Placental pericyte (primary cell): ENCODE data around the gene C2orf68. TPM values are rescaled to one million over a fixed set of nuclear protein-coding genes. Genes with fewer than 3 reads are reported as not detected.

Experiments
- small RNA-seq: library from RNA; depleted of rRNA; stranded (forward); fragments of <200 nt; gene quantifications from one replicate; pipeline ENCODE3, GENCODE V24; 2012; ENCODE audit warnings: low replicate concordance
- total RNA-seq: library from RNA; depleted of rRNA; stranded (reverse); fragments of >200 nt; gene quantifications from 2 replicates; pipeline ENCODE4 v1.2.3, GENCODE V29; 2012

The C2orf68 gene, protein sequence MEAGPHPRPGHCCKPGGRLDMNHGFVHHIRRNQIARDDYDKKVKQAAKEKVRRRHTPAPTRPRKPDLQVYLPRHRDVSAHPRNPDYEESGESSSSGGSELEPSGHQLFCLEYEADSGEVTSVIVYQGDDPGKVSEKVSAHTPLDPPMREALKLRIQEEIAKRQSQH
- total RNA-seq, result 14.0 and 14.7 TPM in 2 replicates

DNA sequence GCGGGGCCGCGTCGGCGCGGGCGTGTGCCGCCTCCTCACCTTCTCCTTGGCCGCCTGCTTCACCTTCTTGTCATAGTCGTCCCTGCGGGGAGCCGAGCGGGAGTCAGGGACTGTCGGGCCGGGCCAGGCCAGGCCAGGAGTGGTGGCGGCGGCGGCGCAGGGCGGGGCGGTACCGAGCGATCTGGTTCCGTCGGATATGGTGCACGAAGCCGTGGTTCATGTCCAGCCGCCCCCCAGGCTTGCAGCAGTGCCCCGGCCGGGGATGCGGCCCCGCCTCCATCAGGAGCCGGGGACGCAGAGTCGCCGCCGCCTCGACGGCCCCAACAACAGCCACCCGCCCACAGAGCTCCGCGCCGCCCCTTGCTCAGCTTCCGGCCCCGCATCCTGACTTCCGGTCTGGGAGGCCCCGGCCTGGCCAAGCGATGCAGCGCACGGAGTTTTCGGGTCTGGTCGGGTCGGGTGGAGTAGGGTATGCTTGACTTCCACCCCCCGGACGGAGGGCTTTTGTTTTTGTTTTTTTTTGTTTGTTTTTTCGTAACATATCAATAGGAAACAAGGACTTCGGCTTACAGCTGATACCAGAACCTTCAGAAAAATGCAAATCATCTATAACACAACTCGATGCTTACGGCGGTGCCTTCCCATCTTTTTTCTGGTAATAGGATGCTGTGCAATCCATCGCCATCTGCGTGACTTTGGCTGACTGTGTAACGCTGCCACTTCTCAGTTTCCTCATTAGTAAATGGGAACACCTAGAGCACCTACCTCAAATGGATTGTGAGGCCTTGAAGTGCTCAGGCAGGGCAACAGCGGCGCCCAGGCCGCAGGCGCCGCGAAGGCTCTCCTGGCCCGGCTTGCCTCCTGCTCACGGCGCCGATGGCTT lies at the start of gene C2orf68:
Gene C2orf68 (minus strand): TSS at position 362 of the 883 bp plus-strand sequence. CDS start 82 bp downstream, at position 280.

DNA sequence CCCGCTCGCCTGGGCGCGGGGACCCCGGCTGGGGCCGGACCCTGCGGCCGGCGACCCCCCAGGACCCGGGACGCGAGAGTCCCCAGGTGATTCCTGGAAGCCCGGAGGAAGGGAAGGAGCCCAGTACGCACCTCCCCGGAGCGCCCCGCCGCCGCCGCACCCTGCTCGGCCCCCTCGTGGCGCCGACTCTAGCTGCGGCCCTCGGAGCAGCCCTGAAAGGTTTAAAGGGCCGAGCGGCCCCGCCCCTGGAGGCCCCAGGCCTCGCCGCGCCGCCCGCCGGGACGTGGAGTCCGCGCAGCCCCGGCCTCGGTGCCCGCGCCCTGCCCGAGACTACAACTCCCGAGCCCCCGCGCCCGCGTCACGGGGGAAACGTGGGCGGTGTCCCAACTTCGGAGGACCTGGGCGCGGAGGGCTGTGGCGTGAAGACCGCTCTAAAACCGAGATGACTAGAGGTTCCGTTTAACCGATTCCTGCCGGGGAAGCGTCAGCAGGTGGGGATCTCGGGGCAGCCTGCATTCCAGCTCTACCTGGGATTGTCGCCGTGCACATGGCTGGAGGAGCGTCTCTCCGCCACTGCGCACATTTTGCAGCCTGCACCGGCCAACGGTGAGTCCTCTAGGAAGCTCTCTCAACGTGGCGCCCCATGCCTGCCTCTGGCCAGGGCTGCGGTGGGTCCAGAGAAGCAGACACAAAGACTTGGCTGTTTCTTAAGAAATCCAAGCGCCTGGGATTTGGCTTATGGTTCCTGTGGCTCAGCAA lies 9.2 kb downstream of the C2orf68 start, which contains the start of gene TMEM150A:
Gene TMEM150A (minus strand): TSS at position 223 of the 759 bp plus-strand sequence. CDS start 750 bp downstream, outside the sequence.

DNA sequence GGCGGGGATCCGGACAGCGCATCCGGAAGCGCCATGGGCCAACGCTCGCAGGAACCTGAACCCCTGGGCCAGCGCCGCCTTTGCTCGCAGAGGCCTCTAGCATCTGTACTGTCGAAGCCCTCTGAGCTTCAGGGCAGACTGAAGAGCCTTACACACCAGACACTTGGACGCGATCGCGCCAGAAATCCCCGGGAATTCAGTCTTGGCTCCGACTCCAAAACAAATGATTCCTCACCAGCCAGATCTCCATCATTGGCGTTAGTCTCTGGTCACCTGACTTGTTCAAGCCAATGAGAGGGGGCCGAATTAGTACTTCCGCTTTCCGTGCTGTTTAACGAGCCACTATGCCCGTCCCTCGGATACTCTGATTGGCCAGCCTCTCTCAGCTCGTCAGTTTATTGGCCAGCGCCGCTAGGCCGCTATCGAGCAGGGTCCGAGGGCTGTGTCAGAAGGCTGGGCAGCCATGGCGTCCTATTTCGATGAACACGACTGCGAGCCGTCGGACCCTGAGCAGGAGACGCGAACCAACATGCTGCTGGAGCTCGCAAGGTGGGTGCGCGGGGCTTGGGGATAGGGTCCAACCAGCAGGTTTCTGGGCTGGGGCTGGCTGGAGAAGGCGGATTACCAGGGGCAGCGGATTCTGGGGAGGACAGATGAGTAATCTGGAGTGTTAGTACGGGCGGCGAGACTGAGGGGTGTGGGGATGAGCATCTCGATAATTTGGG lies 16.4 kb downstream of the C2orf68 start, which contains the start of gene RNF181:
Gene RNF181 (plus strand): TSS at position 445 of the 725 bp plus-strand sequence. CDS start 19 bp downstream, at position 464.

DNA sequence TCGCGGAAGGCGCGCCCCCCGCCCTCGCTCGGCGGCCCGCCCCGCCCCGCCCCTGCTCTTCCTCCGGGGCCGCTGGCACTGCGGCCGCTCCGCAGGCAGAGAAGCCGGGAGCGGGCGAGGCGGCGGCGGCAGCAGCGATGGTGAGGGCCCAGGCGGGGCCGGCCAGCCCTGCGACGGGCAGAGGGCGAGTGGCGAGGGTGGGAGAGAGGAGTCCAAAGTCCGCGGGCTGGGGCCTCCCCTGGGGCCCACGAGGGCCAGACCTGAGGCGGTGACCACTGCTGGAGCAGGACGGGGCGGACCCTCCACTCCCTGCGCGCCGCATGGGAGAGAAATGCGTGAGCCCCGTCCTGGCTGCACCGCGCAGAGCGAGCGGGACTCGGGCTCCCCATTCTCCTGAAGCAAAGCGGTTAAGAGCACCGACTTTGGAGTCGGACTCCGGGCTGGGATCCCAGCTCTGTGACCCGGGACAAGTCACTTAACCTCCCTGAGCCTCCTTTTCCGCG lies 27.5 kb downstream of the C2orf68 start, which contains the start of gene VAMP5:
Gene VAMP5 (plus strand): TSS at position 78 of the 503 bp plus-strand sequence. CDS start 60 bp downstream, at position 138.

DNA sequence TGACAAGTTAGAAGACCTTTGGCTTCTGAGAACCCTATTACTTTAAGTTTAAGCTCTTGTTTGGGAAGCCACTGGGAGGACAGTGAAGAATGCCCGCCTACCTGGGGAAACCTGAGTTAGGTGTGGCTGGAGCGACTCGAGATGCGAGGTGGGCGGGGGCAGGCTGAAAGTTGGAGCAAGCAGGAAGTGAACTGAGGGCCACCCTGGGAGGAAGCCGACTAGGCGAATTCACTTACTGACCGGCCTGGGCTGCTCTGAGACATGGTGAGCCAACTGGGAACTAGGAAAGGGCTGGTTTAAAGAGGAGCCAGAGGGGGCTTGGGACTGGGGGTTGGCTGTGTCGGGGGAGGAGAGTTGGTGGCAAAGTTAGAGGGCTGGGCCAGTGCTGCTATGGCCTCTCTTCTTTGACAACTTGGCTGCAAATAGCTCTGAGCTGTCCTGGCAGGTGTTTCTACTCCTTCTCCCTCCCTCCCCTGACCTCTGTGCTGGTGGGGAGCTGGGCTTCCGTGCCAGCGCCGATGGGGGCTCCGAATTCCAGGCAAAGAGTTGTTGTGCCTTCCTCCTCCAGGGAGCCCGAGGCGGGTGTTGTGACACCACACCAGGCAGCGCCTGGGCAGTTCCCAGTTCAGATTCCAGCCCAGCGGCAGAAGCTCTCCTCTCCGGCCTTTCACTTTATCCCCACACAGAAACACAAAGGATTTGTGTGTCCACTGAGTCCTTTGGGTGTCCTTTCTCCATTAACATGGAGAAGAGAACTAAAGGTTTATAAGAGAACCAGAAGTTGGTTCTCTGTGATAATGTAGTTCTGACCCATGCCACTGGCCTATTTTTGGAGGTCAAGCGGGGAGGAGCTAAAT lies 34.3 kb downstream of the C2orf68 start, which contains the start of gene VAMP8:
Gene VAMP8 (plus strand): TSS at position 201 of the 857 bp plus-strand sequence. CDS start 61 bp downstream, at position 262.

DNA sequence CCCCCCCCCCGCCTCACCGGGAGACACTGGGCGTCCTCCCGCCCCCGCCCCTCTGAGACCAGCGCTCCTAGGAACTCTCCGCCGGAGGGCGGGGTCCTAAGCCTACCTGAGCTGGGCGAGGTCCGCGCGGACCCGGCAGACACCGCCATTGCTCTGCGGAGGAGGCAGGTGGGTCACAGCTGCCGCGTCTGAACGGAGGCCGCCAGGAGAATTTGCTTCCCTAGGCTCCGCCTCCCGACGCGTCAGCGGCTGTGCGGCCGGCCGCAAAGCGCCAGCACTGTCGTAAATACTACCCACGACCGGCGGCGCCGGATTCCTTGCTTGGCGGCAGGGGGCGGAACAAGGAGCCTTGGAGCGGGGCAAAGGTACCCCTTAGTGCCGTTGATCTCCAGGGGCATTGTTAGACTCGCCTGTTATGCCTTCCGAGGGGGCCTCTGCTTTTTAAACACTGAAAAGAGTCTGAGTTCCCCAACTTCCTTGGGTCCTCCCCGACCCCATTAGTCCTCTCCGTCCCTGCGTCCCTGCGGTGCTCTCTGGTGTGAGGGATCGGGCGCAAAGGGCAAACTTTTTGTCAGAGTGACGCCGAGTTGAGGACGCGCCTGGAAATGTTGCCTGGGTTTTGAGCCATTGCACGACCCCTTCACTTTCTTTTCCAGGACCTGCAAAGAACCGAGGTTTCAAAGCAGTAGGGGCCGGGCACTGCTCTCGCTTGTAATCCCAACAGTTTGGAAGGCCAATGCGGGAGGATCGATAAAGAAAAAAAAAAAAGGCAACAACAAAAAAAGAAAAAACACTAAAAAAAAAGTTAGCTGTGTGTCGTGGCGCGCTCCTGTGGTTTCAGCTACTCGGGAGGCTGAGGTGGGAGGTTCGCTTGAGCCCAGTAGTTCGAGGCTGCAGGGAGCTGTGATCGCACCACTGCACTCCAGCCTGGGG lies 50.3 kb downstream of the C2orf68 start, which contains the start of gene GGCX:
Gene GGCX (minus strand): TSS at position 214 of the 933 bp plus-strand sequence. CDS start 65 bp downstream, at position 149.

Small RNAs within 50 kb of the gene (small RNA-seq; reads per million reads assigned to genes)
- gene RN7SL126P, result not detected

Other genes starting within 250 kb of the C2orf68 start
- 40.5 and 55.7 TPM in 2 replicates for gene CAPG, start 201.7 kb downstream of the C2orf68 start, total RNA-seq
- not detected in 2 replicates for gene SH2D6, start 193.4 kb downstream of the C2orf68 start, total RNA-seq
- gene MAT2A, start 72.9 kb downstream of the C2orf68 start, total RNA-seq, result 134 and 154 TPM in 2 replicates
- 54.9 and 56.6 TPM in 2 replicates for gene GGCX, start 50.6 kb downstream of the C2orf68 start, total RNA-seq
- 11.8 and 14.0 TPM in 2 replicates for gene VAMP8, start 34.5 kb downstream of the C2orf68 start, total RNA-seq
- gene VAMP5, start 27.6 kb downstream of the C2orf68 start, total RNA-seq, result 14.7 and 22.8 TPM in 2 replicates
- gene RNF181, start 16.3 kb downstream of the C2orf68 start, total RNA-seq, result 147 and 289 TPM in 2 replicates
- 14.6 and 17.7 TPM in 2 replicates for gene TMEM150A, start 9.4 kb downstream of the C2orf68 start, total RNA-seq
- 46.8 and 49.1 TPM in 2 replicates for gene USP39, start 4.1 kb upstream of the C2orf68 start, total RNA-seq
- gene SFTPB, start 56.1 kb upstream of the C2orf68 start, total RNA-seq, result not detected in 2 replicates
- gene GNLY, start 82.3 kb upstream of the C2orf68 start, total RNA-seq, result not detected in 2 replicates
- 3.6 and 10.9 TPM in 2 replicates for gene ATOH8, start 141.9 kb upstream of the C2orf68 start, total RNA-seq